GM18526 (cell line): ENCODE measurements around the gene ADGRB2.

Experiments
- POLR2A ChIP-seq: IDR thresholded peaks from 3 replicates; pipeline ENCODE4 v1.6.1; 2011; ENCODE audit not compliant: insufficient read length; ENCODE audit errors: extremely low read depth

The ADGRB2 gene

GRCh38 chr1:31779687-31780086 is 15.5 kb upstream of the ADGRB2 start:
- TF ChIP-seq POLR2A = no peak

- no peak for TF ChIP-seq POLR2A
These were observed 14.8 kb upstream of the ADGRB2 start for GRCh38 chr1:31778763-31779488.

- TF ChIP-seq POLR2A = no peak
These were observed 12.4 kb upstream of the ADGRB2 start for GRCh38 chr1:31776516-31776915.

GRCh38 chr1:31776032-31776431 is 11.9 kb upstream of the ADGRB2 start:
- no peak for TF ChIP-seq POLR2A

- no peak for TF ChIP-seq POLR2A
These were observed 11.3 kb upstream of the ADGRB2 start for GRCh38 chr1:31775210-31775999.

- no peak for TF ChIP-seq POLR2A
These were observed 10.4 kb upstream of the ADGRB2 start for GRCh38 chr1:31774495-31774894.

- no peak for TF ChIP-seq POLR2A
These were observed 9.7 kb upstream of the ADGRB2 start for GRCh38 chr1:31773861-31774260.

- no peak for TF ChIP-seq POLR2A
These were observed 8.6 kb upstream of the ADGRB2 start for GRCh38 chr1:31772669-31773248.

GRCh38 chr1:31771891-31772668 is 7.9 kb upstream of the ADGRB2 start:
- TF ChIP-seq POLR2A = no peak

- no peak for TF ChIP-seq POLR2A
These were observed 5.7 kb upstream of the ADGRB2 start for GRCh38 chr1:31769720-31770390.

- TF ChIP-seq POLR2A = no peak
These were observed 5.0 kb upstream of the ADGRB2 start for GRCh38 chr1:31768939-31769704.

- TF ChIP-seq POLR2A = no peak
These were observed 4.3 kb upstream of the ADGRB2 start for GRCh38 chr1:31768407-31768907.

- TF ChIP-seq POLR2A = no peak
These were observed 3.1 kb upstream of the ADGRB2 start for GRCh38 chr1:31767225-31767624.

GRCh38 chr1:31765516-31765915 is 1.4 kb upstream of the ADGRB2 start:
- no peak for TF ChIP-seq POLR2A
